HG02623 (cell line): ENCODE results near the gene CSRNP3.

Experiments
- ATAC-seq: cut with Tn5 transposase; IDR thresholded peaks from one replicate; pipeline ENCODE4 v1.9.1; 2021; ENCODE audit warnings: moderate library complexity; ENCODE audit not compliant: unreplicated experiment

The CSRNP3 gene

DNA sequence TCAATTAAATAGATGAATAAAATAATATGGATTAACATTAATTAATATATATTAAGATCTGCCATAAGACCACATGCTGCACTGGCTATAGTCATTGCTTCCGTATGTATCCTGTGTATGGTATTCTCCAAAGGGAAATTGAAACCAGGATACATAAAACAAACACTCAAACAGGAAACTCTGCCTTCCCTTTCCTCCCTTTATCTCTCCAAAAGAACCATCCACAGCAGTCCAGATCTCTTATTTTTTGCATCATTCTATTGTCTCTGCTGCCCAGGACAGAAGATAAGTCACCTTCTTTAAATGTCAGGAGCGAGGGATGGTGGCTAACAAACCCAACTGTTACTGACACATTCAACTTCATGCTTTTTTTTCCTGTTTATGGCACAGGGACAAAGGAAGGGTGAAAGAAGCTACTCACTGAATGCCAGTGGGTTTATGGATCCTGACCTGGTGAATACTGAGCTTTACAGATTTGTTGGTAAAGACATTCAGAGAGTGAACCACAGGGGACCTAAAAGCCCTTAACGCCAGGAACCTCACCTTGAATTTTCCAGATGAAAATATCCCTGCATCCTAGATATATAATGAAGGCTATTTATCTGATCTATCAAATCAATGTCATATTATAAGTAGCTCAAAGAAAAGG is 67.5 kb downstream of the CSRNP3 start:
- no peak for ATAC-seq

DNA sequence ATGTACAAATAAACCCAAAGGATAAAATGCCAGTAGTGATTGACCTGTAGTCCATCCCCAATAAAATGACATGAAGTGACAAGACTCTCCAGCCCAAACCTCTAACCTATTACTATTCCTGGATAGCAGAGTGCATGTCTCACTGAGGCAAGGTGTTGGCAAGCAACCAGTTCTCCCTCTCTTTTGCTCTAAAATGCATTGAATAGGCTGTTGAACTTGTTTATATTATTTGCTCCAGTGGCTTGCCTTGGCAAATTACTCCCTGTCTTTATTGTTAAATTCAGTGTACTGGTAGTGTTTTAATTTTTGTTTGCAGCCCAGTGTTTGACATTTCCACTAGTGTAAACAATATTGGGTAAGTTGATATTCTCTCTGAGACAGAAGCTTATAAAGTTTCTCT is 70.5 kb downstream of the CSRNP3 start:
- no peak for ATAC-seq

DNA sequence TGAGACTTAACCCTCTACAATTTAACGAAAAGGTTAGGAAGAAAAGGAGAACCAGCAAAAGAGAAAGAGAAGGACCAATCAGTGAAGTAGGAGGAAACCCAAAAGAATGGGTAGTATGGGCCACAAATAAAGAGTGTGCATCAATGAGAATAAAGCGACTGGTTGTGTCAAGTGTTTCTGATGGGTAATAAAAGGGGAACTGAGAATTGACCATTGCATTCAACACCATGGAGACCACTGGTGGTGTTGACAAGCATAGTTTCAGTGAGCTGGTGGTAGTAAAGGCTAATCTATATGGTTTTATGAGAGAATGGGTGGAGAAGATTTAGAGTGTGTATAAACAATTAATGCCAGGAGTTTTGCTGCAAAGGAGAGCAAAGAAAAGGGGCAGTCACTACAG is 75.4 kb downstream of the CSRNP3 start:
- ATAC-seq: no peak

DNA sequence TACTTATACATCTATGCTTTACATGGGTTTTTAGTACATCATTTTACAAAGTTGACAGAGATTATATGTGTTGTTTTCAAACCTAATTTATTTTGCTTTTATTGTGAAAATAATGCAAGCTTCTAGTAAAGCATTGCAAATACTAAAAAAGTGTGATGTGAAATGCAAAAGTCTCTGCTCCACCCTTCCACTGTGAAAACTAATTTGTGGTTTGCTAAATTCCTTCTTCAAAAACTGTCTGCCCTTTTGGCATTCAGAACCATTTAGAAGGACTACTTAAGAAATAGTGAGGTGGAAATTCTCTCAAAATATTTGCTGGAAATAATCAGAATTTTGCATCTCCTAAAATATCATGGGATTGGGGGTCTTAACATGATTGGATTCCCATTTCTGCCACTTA is 78.4 kb downstream of the CSRNP3 start:
- no peak for ATAC-seq

DNA sequence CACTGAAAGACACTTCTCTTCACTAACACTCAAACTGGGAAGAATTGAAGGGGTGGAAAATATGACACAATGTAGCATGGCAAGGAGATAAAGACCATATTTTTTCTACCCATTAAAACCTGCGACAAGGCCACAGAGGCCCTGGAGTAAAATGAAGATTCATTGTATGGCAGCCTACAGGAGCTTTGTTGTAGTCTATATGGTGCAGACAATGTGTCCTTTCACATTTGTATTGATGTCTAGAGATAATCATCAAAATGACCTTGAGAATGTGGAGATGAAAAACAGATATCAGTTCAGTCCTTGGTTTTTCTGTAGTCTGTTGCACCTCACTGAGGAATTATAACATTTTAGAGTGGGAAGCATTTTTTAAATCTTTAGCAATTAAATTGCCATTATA is 80.1 kb downstream of the CSRNP3 start:
- no peak for ATAC-seq

DNA sequence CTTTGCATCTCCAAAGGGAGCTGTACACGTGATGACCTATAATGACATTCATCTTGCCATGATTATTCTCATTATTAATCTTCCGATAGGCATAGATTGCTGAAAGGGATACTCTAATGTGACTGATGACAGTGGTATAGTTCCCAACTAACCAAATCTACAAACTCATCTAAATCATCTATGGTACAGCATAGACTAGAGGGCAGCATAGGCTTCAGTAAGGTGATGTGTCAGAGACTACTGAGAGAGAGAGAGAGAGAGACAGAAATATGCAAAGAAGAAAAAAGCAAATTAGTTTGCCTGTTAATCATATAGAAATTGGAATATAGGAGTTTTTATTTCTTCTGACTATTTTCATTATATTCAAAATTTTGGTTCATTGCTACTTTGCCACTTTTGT is 89.3 kb downstream of the CSRNP3 start:
- no peak for ATAC-seq

DNA sequence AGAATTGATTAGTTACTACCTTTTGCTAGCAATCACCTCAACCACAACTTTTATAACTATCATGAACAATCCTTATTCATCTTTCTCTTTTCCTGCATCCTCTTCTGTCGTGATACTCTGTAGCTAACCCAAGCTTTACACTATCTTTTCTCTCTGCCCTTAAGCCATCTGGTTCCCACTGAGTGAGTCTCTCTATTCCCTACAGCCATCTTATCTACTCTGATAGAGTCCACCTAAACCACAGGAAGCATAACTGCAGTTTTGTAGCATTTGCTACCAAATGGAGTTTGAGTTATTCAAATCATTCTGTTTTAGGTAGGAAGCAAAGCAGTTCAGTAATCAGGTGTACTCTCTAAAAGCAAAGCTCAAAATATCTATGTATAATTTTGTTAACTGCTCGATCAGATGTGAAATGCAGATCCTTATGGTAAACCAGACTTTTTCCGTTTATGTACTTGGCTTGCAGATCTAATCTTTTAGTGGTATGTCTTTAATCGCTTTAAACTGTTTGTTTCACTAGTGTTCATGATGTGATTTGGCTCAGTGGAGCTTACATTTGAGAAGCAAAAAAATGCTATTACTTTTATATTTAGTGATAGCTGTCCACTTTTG is 91.0 kb downstream of the CSRNP3 start:
- no peak for ATAC-seq

DNA sequence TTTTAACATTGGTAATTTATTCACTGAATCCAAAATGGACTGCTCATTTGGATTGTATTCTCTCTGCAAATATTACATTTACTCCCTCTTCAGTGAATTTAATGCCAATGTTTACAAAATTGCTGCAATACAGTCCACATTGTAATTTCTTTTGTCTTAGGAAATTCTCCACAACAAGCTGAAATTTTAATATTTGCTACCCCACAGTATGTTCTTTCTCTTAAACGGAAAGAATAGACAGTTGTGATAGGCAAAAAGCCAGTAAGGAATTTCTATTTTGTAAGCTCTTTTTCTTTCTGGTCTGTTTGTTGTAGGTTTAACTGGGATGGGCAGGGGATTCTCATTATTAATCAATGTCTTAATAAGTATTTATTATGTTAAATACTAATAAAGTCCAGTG is 92.0 kb downstream of the CSRNP3 start:
- no peak for ATAC-seq

DNA sequence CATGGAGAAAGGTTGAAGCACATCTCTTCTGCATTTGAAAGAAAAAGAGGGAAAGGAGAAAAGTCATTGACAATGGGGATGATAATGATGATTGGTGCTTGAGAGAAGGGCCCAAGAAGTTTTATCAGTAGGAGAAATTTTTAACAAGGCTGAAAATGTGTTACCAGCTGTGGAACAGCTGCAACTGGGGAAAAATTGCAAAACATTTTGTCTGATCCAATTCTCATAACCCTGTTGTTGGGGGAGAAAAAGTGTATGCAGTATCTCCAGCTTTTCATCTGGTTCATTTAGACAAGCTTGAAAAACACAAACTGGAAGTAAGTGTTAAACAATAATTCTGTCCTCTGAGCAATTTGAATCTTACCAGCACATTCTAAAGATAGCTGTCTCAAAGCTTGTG is 92.7 kb downstream of the CSRNP3 start:
- no peak for ATAC-seq

DNA sequence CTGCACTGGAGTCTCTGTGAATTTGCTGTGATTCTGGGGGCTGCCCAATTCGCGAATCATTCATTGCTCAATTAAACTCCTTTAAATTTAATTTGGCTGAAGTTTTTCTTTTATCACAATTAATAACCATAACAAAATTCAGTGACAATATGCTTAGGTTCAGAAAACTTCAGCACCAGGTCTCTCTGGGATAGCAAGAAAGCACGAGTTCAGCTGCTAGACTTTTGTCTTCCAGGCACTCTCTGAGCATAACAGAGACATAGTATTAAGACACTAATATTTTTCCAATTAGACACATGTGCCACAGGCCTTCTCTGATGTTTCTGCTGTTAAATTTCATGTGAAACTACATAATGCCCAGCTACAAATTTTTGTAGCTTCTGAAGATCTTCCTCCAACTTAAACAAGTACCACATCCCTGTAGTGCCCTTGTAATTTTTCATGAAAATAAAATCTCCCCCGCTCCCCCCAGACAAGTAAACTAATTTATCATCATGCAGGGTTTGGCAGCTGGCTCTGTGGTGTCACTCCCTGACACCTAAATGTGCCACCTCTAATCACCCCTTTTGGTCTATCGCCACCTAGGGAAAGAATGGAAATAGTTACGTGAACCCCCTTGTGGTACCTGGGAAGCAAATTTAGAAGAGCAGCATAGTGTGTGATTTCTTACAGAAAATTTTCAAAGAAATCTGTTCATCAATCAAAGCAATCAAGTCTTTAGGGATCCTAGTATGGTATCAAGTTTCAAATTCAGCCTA is 94.1 kb downstream of the CSRNP3 start:
- no peak for ATAC-seq

DNA sequence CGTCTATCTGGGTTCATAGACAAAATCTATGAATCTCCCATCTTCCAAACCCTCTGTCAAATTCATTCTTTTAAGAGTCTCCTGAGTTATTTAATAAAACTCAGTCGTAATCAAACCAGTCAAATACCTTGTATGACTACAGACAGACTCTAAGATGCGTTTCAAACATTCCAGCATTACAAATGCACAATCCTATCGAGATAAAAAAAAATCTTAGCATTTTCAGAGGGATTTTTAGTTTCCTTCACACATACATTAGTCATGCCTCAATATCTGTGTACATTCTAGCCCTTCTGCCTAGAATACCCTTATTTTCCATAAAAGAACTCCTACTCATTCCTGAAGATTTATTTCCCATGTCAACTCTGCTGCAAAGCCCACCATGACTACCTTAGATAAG is 96.5 kb downstream of the CSRNP3 start:
- no peak for ATAC-seq

DNA sequence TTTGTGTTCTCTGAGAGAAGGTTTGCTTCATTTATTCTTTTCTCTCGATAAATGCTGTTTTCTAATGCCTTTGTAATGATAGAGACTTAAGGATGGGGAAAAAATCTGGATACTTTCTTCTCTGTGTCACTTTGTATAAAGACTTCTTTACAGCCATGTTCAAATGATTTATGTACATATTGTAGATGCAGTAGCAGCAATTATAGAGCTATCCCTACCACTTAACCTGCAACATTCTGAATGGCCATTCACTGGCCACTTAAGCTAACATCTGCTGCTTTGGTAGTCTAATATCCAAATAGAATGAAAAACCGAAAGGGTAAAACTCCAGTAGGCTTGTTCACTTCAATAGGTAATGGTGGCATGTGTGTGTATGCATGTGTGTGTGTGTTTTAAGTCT is 97.8 kb downstream of the CSRNP3 start:
- ATAC-seq: no peak

DNA sequence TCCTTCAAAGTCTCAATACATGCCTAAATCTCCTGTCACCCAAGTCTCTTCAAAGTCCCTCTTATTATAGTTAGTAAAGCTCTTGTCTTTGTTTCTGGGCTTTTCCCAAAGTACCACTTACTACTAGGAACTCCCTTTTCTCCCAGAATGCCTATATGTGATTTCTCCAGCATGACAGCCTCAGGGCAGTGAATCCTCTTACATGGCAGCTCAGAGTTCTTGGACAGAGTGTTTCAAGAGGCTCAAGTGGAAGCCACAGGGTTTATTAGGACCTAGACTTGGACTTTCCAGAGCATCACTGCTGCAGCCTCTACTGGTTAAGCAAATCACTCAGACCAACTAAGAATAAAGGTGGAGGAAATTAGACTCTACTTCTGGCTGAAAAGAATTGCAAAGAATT is 98.9 kb downstream of the CSRNP3 start:
- ATAC-seq: no peak

DNA sequence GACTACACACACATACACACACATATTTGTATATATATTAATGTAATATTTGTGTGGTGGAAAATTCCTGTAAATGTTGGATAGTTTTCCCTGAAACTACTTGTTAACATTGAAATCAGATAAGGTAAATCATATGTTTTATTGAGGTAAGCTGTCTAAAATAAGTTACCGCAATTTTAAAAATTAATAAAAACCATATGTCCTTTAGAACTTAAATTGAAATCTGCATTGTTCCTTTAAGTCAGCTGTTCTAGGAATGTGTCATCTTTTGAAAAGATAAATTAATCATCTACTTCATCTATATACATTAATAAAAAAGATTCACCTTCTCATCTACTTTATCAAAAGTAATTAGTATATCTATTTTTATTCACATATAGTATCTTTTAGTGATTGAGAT is 102.0 kb downstream of the CSRNP3 start:
- no peak for ATAC-seq

DNA sequence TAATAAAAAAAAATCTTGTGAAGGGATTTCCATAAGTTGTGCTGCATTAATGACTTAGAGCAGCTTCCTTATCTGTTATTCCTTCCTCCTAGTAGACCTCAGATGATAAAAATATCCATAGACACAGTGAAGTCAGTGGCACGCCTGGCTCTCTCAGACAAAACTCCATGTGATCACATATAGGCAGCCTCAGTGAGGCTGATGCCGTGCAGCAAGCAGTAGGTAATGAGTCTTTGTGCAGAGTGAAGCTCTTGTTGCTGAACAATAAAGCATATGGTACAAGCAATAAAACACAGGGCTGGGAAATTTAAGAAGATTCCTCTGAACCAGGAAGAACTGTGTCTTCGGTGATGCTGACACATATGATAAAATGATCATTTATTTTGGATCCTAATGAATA is 102.7 kb downstream of the CSRNP3 start:
- ATAC-seq: no peak

DNA sequence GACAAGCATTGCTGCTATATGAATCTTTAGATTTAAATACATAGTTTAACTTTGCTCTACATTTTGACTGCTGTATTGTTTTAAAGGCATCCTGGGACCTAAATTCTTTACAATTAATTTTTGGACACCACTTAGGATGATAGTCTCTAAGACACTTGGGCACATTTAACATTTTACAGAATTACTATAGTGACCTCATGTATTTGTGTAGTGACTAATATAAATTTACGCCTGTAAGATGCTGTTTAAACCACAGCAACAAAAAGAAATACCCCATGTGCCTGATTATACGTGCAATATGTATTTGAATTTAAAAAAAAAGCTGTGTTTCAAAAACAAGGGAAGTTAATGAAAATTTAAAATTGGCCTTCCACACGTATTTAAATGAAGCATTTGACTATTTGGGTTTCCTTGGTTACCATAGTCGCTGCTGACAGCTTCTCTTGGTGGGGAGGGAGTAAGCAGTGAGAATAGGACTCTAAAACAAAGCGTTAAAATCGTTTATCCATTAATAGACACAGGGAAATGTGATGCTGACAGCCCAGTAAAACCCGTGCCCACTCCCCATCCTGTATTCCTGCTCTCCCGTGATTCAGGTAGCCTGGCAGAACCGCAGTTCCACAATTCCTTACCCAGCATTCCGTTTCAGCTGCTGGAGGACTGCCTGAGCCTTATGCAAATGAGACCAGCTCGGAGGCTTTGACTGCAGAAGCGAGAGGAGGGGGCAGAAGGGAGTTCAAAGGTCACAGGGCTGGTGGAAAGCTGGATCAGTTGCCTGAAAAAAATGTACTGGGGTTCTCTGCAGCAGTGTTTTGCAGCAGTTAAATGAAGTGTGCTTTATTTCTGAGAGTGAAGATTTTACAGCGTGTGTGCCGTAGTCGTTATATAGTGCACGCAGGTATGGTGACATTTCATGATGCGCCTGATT is 104.3 kb downstream of the CSRNP3 start:
- ATAC-seq: no peak

DNA sequence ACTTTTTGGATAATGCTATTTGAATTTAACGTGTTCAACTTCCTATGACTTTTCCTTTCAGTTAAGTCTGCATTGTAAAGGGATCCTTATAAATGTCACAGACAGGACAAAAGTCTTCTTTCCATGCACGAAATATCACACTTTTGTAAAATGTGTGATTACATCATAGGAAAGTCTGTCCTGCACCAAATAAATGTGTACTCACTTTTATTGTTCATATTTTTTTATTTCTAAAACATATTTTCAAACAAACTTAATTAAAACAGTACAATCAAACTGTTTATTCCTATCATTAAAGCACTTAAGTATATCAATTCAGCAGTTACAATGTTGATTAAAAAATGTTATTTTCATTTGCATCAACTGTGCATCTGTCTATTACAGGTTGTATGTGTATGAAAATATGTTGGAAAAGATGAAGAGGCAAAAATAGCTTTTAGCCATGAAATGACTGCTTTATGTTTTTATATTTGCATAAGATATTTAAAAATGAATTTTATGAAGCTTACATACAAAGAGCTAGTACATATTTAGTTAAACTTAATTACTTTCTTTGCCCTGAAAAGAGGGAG is 105.6 kb downstream of the CSRNP3 start:
- ATAC-seq: no peak

DNA sequence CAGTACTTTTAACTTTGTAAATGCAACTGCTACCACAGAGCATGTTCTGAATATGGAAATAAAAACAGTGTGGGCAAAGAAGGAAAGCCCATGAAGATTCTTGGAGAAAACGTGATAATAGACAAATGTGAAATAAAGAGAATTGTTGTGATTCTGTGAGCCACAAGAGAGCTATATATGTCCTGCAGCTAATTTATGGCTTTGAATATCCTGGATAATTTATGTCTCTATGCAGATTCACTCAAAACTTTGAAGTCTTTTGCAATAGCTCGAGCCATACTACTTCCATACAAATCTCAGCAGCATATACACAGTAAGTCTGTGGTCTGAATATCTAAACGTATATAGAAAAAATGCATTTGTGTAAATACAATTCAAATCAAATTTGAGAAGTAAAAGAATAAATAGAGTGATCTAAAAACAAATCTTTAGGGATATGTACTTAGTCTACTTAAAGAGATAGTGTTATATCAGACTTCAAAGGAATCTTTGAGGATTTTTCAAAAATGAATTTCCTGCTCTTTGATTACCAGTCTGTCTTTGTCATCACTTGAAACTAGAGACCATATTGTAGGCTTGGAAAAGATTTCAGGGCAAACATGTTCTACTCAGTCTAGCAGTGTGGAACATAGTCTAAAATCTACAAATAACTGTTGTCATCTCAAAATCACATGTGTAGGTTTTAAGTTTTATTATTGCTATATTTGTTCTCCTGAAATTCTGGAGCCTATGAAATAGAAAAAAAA is 107.1 kb downstream of the CSRNP3 start:
- ATAC-seq: no peak

DNA sequence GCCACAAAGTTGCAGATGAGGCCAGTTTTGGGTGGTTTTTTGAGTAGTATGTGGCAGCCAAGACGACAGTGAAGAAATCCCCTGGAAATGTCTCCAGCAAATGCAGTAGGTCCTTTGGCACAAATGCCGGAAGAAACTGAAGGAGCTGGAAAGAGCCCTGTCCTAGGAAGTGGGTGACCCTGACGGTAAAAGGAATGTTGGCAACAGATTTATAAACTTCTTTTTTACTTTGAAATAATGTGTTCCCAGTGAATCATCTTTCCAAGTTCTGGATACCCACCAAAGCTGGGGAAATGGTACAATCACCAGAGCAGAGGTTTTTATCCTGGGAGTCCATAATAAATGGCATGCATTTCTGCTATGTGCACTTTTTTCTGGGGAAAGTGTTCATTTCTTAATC is 112.9 kb downstream of the CSRNP3 start:
- no peak for ATAC-seq

DNA sequence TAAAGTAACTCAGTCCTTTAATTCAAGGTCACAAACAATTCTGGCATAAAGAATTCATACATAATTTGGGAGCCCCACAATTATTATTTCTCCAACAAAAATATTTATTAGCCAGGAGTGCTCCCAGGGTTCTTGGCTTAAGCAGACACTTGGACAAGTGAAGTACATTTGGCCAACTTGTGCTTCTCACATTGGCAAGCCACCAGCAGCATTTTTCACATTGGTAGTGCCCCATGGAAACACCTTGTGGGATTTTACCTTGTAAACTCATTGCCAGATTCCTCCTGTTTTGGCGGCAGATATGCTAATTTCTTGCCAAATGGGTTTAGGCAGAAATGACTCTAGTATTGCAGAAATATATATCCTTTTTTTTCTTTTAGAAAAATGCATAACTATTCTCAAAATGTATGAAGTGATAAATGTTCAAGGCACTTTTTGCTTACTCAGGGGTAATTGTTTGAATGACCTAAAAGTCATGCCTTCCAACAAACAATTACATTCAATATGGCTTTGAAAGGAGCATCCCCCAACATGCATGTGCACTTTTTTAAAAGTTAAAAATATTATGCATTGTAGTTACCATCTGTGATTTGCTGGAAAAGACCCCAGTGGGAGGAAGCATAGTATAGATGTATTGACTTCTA is 113.5 kb downstream of the CSRNP3 start:
- ATAC-seq: no peak
